Activated gamma-delta T cell (primary cell): ENCODE measurements around the gene TSHR.

ENCODE experiments used
- DNase-seq: peaks from one replicate; lab custom pipeline; 2025; lab: John Stamatoyannopoulos, UW

Gene TSHR

GRCh38 chr14:81179631-81180030, 224.2 kb downstream of the TSHR start:
- DNase-seq, result no peak

DNA sequence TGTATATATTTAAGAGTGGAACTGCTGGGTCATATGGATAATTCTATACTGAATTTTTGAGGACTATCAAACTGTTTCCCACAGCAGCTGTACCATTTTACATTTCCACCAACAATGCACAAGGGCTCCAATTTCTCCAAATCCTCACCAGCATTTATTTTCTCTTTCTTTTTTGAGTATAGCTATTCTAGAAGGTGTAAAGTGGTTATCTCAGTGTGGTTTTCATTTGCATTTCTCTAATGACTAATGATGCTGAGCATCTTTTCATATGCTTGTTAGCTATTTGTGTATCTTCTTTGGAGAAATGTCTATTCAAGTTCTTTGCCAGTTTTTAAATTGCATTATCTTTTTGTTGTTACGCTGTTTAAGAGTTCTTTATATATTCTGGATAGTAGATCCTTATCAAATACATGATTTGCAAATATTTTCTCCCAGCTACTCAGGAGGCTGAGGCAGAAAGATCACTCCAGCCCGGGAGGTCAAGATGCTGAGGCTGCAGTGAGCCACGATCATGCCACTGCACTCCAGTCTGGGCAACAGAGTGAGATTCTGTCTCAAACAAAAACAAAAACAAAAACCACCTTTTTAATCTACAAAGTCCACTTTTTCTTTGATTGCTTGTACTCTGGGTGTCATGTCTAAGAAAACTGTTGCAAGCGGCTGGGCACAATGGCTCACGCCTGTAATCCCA, 232.6 kb downstream of the TSHR start:
- DNase-seq, result no peak

DNA sequence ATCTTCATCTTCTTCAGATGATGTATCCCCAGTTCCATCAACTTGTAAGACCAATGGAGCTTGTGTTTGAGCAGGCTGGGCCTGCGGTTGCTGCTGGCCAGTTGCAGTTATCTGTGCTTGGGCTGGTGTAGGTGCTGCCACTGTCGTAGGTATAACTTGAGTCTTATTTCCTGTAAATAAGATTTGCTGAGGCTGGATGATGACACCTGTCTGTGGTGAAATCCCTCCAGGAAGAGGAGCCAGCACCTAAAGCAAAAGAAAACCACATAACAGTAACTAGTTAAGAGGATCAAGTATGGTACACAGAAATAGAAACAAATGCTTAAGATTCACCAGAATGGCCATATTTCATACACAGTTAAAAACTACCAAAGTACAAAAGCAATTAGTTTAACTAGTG, 237.2 kb downstream of the TSHR start:
- DNase-seq, result no peak

DNA sequence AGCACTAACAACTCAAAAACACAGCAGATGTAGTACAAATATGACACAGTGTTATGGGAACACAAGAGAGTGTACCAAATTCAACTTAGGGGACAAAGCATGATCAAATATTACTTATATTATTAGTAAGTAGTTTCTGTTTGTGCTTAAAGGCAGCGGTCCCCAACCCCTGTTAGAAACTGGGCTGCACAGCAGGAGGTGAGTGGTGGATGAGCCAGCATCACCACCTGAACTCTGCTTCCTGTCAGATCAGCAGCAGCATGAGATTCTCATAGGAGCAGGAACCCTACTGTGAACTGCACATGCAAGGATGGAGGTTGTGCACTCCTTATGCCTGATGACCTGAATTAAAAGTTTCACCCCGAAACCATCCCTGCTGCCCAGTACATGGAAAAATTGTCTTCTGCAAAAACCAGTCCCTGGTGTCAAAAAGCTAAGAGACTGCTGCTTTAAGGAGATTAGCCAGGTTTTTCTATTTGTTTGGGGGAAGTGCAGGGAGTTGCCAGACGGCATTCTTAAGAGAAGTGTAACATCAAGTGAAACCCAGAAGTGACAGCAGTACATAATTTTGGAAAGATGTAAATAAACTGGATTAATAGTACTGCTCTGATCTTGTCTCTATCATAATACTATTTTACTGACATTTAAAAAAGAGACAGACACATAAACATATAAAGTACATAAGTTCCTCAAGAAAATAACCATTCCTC, 238.7 kb downstream of the TSHR start:
- no peak for DNase-seq
